HL-60 (cell line): ENCODE results near the gene TENM3.

Experiments
- DNase-seq, 2 experiments: peaks; one replicate each; pipeline ENCODE4 v3.0.0-alpha.2; 2010 to 2020; ENCODE audit warnings: low read depth in 1 of 2, low spot score in 1 of 2
- H3K27ac ChIP-seq: fragments of 250-450 bp; sonication (Bioruptor Pico); replicated peaks from 2 replicates; pipeline ENCODE4 v1.5.1; 2020; ENCODE audit warnings: mild to moderate bottlenecking, moderate library complexity
- H3K27me3 ChIP-seq: fragments of 250-450 bp; sonication (Bioruptor Pico); 2 replicates; pipeline ENCODE4 v1.5.1; 2021; ENCODE audit warnings: mild to moderate bottlenecking, moderate library complexity; ENCODE audit not compliant: insufficient read depth, poor library complexity, severe bottlenecking
- H3K4me3 ChIP-seq: replicated peaks from 2 replicates; pipeline ENCODE4 v1.5.1; 2011; ENCODE audit warnings: mild to moderate bottlenecking, control low read depth, low read length; ENCODE audit not compliant: insufficient read depth
- CTCF ChIP-seq: IDR thresholded peaks from one replicate; pipeline ENCODE4 v1.5.1; 2011; ENCODE audit warnings: low read length, control low read depth, inconsistent platforms; ENCODE audit not compliant: insufficient read depth
- GABPA ChIP-seq: IDR thresholded peaks from 2 replicates; pipeline ENCODE4 v1.6.1; 2012; ENCODE audit warnings: low read depth
- POLR2AphosphoS5 ChIP-seq: IDR thresholded peaks from 2 replicates; pipeline ENCODE4 v1.6.1; 2012; ENCODE audit warnings: low read depth
- SPI1 ChIP-seq: IDR thresholded peaks from 2 replicates; pipeline ENCODE4 v1.6.1; 2012; ENCODE audit warnings: low read depth, mild to moderate bottlenecking, borderline replicate concordance
- TF ChIP-seq, protein P1 (sequence below): IDR thresholded peaks from 2 replicates; pipeline ENCODE4 v1.6.1; 2012; ENCODE audit warnings: low read depth; ENCODE audit not compliant: insufficient replicate concordance

Gene TENM3

GRCh38 chr4:182629096-182629495 is 385.9 kb downstream of the TENM3 start:
- H3K4me3 ChIP-seq, result no peak overlapping the region
- DNase-seq, result no peak
- no peak for TF ChIP-seq POLR2AphosphoS5
- TF ChIP-seq SPI1, result no peak
- TF ChIP-seq GABPA, result no peak
- TF ChIP-seq CTCF, result no peak
- TF ChIP-seq, protein P1, sequence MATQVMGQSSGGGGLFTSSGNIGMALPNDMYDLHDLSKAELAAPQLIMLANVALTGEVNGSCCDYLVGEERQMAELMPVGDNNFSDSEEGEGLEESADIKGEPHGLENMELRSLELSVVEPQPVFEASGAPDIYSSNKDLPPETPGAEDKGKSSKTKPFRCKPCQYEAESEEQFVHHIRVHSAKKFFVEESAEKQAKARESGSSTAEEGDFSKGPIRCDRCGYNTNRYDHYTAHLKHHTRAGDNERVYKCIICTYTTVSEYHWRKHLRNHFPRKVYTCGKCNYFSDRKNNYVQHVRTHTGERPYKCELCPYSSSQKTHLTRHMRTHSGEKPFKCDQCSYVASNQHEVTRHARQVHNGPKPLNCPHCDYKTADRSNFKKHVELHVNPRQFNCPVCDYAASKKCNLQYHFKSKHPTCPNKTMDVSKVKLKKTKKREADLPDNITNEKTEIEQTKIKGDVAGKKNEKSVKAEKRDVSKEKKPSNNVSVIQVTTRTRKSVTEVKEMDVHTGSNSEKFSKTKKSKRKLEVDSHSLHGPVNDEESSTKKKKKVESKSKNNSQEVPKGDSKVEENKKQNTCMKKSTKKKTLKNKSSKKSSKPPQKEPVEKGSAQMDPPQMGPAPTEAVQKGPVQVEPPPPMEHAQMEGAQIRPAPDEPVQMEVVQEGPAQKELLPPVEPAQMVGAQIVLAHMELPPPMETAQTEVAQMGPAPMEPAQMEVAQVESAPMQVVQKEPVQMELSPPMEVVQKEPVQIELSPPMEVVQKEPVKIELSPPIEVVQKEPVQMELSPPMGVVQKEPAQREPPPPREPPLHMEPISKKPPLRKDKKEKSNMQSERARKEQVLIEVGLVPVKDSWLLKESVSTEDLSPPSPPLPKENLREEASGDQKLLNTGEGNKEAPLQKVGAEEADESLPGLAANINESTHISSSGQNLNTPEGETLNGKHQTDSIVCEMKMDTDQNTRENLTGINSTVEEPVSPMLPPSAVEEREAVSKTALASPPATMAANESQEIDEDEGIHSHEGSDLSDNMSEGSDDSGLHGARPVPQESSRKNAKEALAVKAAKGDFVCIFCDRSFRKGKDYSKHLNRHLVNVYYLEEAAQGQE, result no peak
- H3K27ac ChIP-seq, result no peak overlapping the region
- H3K27me3 ChIP-seq, result no peaks in the 10 kb centered on the region

GRCh38 chr4:182640491-182640890 is 397.3 kb downstream of the TENM3 start:
- Histone ChIP-seq H3K4me3 (no peak overlapping the region), H3K27me3 (no peaks in the 10 kb centered on the region), H3K27ac (no peak overlapping the region)
- no peak for DNase-seq
- TF ChIP-seq SPI1 (no peak), GABPA (no peak), POLR2AphosphoS5 (no peak), CTCF (no peak)

DNA sequence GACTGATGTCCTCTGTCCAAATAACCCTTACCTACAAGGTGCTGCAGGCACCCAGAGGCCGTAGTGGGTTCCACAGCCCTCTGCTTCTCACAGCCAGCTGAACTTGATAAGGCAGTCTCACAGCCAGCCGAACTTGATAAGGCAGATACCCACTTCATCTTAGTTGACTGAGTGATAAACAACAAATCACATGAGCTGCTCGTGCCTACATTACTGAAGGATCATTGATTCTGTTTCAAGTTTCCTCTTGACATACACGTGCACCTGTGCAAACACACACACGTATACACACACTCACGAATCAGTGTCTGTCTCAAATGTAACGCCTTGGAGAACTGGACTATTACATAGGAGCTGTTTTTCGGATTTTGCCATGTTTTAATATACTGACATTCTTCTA is 397.7 kb downstream of the TENM3 start:
- H3K27me3 ChIP-seq, result no peaks in the 10 kb centered on the region
- H3K27ac ChIP-seq, result no peak overlapping the region
- TF ChIP-seq, protein P1, result no peak
- TF ChIP-seq SPI1 (no peak), GABPA (no peak), POLR2AphosphoS5 (no peak), CTCF (no peak)
- H3K4me3 ChIP-seq, result no peak overlapping the region
- DNase-seq, result no peak

GRCh38 chr4:182642831-182643230 is 399.6 kb downstream of the TENM3 start:
- DNase-seq, result no peak
- Histone ChIP-seq H3K27ac (no peak overlapping the region), H3K27me3 (no peaks in the 10 kb centered on the region), H3K4me3 (no peak overlapping the region)
- TF ChIP-seq POLR2AphosphoS5 (no peak), CTCF (no peak), SPI1 (no peak), GABPA (no peak)
- TF ChIP-seq, protein P1, result no peak
